ENCODE measurements around the gene STK38L. TPM values are rescaled to one million over a fixed set of nuclear protein-coding genes. Genes with fewer than 3 reads are reported as not detected.

Gene STK38L
- total RNA-seq, 1 experiment from 2014 or later: 39.6 TPM

GRCh38 chr12:27333403-27334009, 89.4 kb downstream of the STK38L start:
- DNase-seq: peak in 1 of 2 experiments; percentile 25
- Histone ChIP-seq H3K27ac (no peak overlapping the region), H3K27me3 (no peaks in the 10 kb centered on the region), H3K9me3 (replicated peaks) (no peaks in the 10 kb centered on the region), H3K36me3 (no peaks in the 10 kb centered on the region), H3K4me1 (peaks cover 9% of the 10 kb centered on the region; the same call in 1 of the 2 replicates), H3K4me3 (peak overlapping the region; percentile 75)

DNA sequence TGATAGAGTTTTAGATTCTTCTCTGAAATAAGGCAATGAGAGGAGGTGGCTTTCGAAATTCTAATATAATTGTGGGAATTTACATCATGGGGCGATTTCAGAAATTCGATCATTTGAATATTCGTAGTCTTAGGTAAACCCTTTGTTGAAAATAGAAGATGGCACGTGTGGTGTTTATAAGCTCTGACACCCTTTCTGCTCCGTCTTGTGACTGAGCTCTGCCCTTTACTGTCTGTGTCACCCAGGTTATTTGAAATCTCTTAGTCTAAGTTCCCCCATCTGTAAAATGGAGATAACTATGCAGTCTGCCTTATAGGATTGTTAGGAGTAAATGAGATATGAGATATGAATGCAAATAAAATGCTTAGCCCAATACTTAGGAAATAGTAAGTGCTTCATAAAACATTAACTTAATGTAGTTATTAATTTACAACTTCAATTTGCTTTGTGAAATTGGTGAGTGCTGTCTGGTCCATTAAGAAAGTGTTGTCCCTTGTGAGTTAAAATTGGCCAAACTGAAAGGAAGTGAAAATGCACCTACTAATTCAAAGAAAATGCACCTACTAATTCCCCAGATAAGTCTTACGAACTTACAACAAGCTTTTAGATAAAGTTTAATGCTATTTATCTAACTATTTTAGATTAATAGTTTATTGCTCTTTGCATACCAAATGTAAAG, 90.1 kb downstream of the STK38L start:
- no peaks in the 10 kb centered on the region for H3K9me3 ChIP-seq (replicated peaks)
- peaks cover 9% of the 10 kb centered on the region; the same call in 1 of the 2 replicates for H3K4me1 ChIP-seq
- H3K27me3 ChIP-seq: no peaks in the 10 kb centered on the region
- no peak overlapping the region for H3K27ac ChIP-seq
- DNase-seq: no peak
- peak overlapping the region; percentile 75 for H3K4me3 ChIP-seq
- H3K36me3 ChIP-seq: no peaks in the 10 kb centered on the region

DNA sequence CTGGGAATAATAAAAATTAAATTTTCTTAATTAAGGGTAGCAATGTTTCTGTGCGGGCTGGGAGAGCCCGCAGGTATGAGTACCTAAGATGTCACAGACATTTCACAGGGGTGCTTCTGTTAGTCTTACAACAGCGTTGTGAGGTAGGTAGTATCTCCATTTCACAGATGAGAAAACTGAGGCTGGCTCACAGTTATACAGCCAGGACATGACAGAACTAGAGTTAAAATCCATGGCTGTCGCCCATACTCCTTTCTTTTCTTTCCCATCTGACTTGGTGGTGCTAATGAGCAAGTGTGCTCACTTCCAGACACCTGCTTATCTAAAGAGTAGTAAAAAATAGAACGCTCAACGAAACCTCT, 90.6 kb downstream of the STK38L start:
- Histone ChIP-seq H3K27ac (no peak overlapping the region), H3K36me3 (no peaks in the 10 kb centered on the region), H3K4me1 (peaks cover 9% of the 10 kb centered on the region; the same call in 1 of the 2 replicates), H3K27me3 (no peaks in the 10 kb centered on the region), H3K9me3 (replicated peaks) (no peaks in the 10 kb centered on the region; the same call in 1 of the 2 replicates), H3K4me3 (no peak overlapping the region)
- no peak for DNase-seq

- Histone ChIP-seq H3K27me3 (no peaks in the 10 kb centered on the region), H3K36me3 (no peaks in the 10 kb centered on the region), H3K4me3 (no peak overlapping the region), H3K4me1 (peaks cover 9% of the 10 kb centered on the region; the same call in 1 of the 2 replicates), H3K27ac (no peak overlapping the region), H3K9me3 (replicated peaks) (no peaks in the 10 kb centered on the region; the same call in 1 of the 2 replicates)
- no peak for DNase-seq
Observed at GRCh38 chr12:27335364-27336281, 91.5 kb downstream of the STK38L start.

GRCh38 chr12:27336282-27336653, 92.2 kb downstream of the STK38L start:
- Histone ChIP-seq H3K27me3 (no peaks in the 10 kb centered on the region), H3K4me1 (peaks cover 9% of the 10 kb centered on the region; the same call in 1 of the 2 replicates), H3K4me3 (no peak overlapping the region), H3K9me3 (replicated peaks) (no peaks in the 10 kb centered on the region; the same call in none of the 2 replicates), H3K36me3 (no peaks in the 10 kb centered on the region), H3K27ac (no peak overlapping the region)
- DNase-seq: no peak

- no peak overlapping the region for H3K4me3 ChIP-seq
- H3K27me3 ChIP-seq: no peaks in the 10 kb centered on the region
- no peaks in the 10 kb centered on the region for H3K36me3 ChIP-seq
- no peak overlapping the region for H3K27ac ChIP-seq
- no peaks in the 10 kb centered on the region; the same call in none of the 2 replicates for H3K9me3 ChIP-seq (replicated peaks)
- DNase-seq: no peak
- no peaks in the 10 kb centered on the region for H3K4me1 ChIP-seq
Observed at GRCh38 chr12:27337376-27337775, 93.3 kb downstream of the STK38L start.

DNA sequence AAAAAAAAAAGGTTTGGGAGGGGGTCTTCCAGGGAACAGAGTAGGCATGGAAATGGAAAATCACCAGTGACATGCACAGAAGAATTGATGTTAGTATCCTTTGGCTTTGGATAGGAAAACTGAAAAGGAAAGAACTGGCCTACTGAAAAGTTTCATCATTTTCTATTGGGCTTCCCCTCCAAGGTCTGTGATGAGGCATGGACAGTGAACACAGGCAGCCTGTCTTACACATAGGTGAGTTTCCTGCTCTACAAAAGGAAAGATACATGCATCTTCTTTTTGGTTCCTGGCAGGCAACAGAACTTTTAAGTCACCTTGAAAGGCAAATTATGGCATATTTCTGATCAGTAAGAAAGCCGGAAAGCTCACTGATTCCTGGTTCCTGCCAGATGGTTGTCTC, 94.4 kb downstream of the STK38L start:
- H3K4me3 ChIP-seq: no peak overlapping the region
- DNase-seq: no peak
- H3K9me3 ChIP-seq (replicated peaks): no peaks in the 10 kb centered on the region; the same call in none of the 2 replicates
- H3K27me3 ChIP-seq: no peaks in the 10 kb centered on the region
- H3K27ac ChIP-seq: no peak overlapping the region
- peaks cover 1% of the 10 kb centered on the region; the same call in 1 of the 2 replicates for H3K4me1 ChIP-seq
- no peaks in the 10 kb centered on the region for H3K36me3 ChIP-seq

DNA sequence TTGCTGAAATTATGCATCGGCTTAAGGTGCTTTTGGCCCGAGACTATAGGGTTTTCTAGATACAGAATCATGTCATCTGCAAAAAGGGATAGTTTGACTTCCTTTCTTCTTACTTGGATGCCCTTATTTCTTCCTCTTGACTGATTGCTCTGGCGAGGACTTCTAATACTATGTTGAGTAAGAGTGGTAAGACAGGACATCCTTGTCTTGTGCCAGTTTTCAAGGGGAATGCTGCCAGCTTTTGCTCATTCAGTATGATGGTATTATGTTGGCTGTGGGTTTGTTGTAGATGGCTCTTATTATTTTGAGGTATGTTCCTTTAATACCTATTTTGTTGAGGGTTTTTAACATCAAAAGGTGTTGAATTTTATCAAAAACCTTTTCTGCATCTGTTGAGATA, 96.9 kb downstream of the STK38L start:
- Histone ChIP-seq H3K27ac (no peak overlapping the region), H3K27me3 (no peaks in the 10 kb centered on the region), H3K36me3 (no peaks in the 10 kb centered on the region), H3K4me3 (no peak overlapping the region), H3K4me1 (peaks cover 10% of the 10 kb centered on the region), H3K9me3 (replicated peaks) (no peaks in the 10 kb centered on the region; the same call in none of the 2 replicates)
- no peak for DNase-seq

DNA sequence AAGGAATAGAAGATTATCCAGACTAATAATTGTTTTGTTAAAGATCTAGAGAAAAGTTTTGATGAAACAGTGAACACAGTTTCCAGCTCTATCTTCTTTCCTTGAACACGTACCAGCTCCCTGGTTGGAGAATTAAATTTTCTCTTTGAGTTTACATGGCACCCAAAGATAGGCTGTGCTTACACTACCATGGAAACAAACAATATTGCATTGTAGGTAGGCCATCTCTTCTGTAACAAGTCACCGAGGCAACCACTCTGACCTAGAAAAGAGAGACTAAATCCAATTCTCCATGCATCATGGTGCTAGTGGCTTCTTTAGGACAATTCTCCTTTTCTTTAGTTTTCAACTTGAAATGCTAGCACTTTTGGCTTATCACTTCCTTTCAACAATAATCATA, 98.5 kb downstream of the STK38L start:
- Histone ChIP-seq H3K9me3 (replicated peaks) (no peaks in the 10 kb centered on the region; the same call in none of the 2 replicates), H3K4me3 (no peak overlapping the region), H3K36me3 (no peaks in the 10 kb centered on the region), H3K4me1 (peaks cover 10% of the 10 kb centered on the region), H3K27me3 (no peaks in the 10 kb centered on the region), H3K27ac (no peak overlapping the region)
- DNase-seq: no peak

DNA sequence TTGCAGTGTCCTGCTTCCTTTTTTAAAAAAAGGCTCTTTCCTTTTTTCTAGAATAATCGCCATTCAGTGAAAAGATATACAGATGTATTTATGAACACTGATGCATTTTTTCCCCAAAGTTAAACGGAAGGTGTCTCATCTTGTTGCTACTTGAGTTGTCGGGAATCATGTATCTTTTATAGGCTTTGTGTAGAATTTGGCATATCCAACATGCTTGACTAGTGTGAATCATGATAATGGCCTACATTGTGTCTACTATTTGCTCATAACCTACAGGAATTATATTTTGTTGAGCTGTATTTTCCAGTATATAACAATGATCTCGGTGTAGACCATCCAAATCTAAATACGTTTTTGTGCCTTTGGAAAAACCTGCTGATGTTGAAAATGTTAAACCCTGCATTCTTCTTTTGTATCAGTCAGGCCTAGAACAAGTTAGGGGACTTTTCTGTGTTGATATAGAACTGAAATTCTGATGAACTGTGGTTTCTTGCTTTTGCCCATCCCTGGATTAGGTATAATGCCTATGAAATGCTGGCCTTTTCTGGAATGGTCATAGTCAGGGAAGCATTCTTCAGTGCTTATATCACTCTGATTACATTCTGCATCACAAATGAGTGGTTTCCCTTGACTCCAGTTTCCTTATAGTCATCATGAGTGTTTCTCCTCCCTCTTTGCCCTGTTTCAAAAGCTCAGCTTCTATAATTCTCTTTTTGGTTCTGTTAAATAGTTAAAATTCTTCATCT, 99.3 kb downstream of the STK38L start:
- DNase-seq: peak; percentile 9 to 20
- H3K4me1 ChIP-seq: peaks cover 10% of the 10 kb centered on the region

DNA sequence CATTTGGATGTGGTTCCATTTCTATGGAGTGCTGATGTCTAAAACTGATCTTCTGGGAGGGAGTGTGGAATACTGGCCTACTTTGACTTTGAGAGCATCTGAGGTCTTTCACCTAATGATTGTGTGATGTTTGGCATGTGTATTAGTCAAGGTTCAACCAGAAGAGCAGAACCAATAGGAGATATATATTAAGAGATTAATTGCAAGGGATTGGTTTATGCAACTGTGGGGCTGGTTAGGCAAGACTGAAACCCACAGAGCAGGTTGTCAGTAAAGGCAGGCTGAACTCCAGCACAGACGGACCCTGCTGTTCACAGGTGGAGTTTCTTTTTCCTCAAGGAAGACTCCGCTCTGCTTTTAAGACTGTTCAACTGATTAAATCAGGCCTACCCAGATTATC, 100.2 kb downstream of the STK38L start:
- H3K36me3 ChIP-seq: no peaks in the 10 kb centered on the region
- no peak overlapping the region; the same call in 1 of the 2 replicates for H3K27ac ChIP-seq
- no peaks in the 10 kb centered on the region for H3K27me3 ChIP-seq
- H3K9me3 ChIP-seq (replicated peaks): no peaks in the 10 kb centered on the region; the same call in none of the 2 replicates
- no peak overlapping the region for H3K4me3 ChIP-seq
- peaks cover 10% of the 10 kb centered on the region for H3K4me1 ChIP-seq
- DNase-seq: no peak

More for the DNA sequence above, 99.3 kb downstream of the STK38L start:
- peak overlapping the region; percentile 18; the same call in 1 of the 2 replicates for H3K27ac ChIP-seq
- H3K4me3 ChIP-seq: no peak overlapping the region
- no peaks in the 10 kb centered on the region for H3K27me3 ChIP-seq
- H3K36me3 ChIP-seq: no peaks in the 10 kb centered on the region
- H3K9me3 ChIP-seq (replicated peaks): no peaks in the 10 kb centered on the region; the same call in none of the 2 replicates

- Histone ChIP-seq H3K9me3 (replicated peaks) (no peaks in the 10 kb centered on the region; the same call in none of the 2 replicates), H3K4me1 (peaks cover 10% of the 10 kb centered on the region), H3K36me3 (no peaks in the 10 kb centered on the region), H3K27ac (no peak overlapping the region; the same call in 1 of the 2 replicates), H3K4me3 (no peak overlapping the region), H3K27me3 (no peaks in the 10 kb centered on the region)
- peak; percentile 11 to 23 for DNase-seq
Observed at GRCh38 chr12:27344760-27345159, 100.7 kb downstream of the STK38L start.

DNA sequence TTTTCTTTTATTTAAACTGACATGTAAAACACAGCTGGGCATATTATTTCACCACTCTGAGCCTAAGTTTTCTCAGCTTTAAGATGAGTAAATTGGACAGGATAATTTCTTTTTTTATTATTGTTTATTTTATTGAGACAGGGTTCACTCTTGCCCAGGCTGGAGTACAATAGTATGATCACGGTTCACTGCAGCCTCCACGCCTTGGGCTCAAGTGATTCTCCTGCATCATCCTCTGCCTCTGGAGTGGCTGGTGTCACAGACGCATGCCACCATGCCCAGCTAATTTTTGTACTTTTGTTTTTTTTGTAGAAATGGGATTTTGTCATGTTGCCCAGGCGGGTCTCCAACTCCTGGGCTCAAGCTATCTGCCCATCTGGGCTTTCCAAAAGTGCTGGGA, 101.3 kb downstream of the STK38L start:
- no peak for DNase-seq
- Histone ChIP-seq H3K4me1 (peaks cover 10% of the 10 kb centered on the region), H3K9me3 (replicated peaks) (no peaks in the 10 kb centered on the region; the same call in 1 of the 2 replicates), H3K27me3 (no peaks in the 10 kb centered on the region), H3K36me3 (no peaks in the 10 kb centered on the region), H3K4me3 (no peak overlapping the region), H3K27ac (no peak overlapping the region)

GRCh38 chr12:27347779-27348178, 103.7 kb downstream of the STK38L start:
- H3K36me3 ChIP-seq: no peaks in the 10 kb centered on the region
- H3K27ac ChIP-seq: no peak overlapping the region
- no peak for DNase-seq
- H3K9me3 ChIP-seq (replicated peaks): no peaks in the 10 kb centered on the region
- no peak overlapping the region for H3K4me3 ChIP-seq
- H3K4me1 ChIP-seq: peaks cover 10% of the 10 kb centered on the region
- no peaks in the 10 kb centered on the region for H3K27me3 ChIP-seq
